ENCODE results near the gene SFXN4.

SFXN4 gene, protein sequence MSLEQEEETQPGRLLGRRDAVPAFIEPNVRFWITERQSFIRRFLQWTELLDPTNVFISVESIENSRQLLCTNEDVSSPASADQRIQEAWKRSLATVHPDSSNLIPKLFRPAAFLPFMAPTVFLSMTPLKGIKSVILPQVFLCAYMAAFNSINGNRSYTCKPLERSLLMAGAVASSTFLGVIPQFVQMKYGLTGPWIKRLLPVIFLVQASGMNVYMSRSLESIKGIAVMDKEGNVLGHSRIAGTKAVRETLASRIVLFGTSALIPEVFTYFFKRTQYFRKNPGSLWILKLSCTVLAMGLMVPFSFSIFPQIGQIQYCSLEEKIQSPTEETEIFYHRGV
- 6.9 to 22.8 (median 9.5) reads per million in 4 experiments for total RNA-seq

DNA sequence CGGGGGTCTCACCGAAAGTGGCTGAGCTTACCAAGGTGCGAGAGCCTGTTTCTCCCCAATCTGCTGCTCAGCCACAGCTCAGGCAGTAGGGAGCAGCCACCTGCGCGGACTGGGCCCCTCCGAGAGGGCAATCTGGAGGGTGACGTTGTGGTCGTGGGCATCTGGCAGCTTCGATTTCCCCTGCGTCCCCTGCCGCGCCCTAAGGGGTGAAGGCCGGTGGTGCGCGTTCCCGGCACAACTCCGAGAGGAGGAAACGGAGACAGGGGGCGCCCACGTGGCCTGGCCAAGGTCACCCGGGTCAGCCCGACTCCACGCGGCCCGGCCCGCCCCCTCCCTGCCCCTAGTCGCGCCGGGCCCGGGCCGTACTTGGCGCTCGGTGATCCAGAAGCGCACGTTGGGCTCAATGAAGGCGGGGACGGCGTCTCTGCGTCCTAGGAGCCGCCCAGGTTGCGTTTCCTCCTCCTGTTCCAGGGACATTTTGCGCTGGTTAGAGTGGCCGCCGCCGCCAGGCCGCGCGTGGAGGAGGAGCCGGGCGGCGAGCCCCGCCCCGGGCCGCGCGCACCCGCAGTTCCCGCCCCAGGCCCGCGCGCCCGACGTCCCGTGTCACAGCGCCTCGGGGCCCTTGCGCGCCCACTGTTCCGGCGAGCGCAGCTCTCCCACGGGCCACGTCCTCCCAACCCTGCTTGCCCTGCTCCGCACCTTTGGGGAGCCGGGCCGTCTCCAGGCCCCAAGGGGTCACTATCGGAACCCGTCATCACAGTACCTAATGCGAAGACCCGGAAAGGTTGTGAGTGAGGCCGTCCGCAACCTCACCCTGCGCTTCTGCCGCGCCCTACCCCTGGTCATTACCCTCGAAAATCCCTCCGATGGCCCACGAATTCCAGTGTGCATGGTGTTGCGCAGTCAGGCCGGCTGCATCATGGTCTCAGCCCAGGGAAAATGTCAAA lies at the start of gene SFXN4:
TSS of gene SFXN4 (minus strand) at position 544 of the 947 bp plus-strand sequence. CDS start at position 477, 67 bp downstream.
- peak; percentile 59 for DNase-seq

DNA sequence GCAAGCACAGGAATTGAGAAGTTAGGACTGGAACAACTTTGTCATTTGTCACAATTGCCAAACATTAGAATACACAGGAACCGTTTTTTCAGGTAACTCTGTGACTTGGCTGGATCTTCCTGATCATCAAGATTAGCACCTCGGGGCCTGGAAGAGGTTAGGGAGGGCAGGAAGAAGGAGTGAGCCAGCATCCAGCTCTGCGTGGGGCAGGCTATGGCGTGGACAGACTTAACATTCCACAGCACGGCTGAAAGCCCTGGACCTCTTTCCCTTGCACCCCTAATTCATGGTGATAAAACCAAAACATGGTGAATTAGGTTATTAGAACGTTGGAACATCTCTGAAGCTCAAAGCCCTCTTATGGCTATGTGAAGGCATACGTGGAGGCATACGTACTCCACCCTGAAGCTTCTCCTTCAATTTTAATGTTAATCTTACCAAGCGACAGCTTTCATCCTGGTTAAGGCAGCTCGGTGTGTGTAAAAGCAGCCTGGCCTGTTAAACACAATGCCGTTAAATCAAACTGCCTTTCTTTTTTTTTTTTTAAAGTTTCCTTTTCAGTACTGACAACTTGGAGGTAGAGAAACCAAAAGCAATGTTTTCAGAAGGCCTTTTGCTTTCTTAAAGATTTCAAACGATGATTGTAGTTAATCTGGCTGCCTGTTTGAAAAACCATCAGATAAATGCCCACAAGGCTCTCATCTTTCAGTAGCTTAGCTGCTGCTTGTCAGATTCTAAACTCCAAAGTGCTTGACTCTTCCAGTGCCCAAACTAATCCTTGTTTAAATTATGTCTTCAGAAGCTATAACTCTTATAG lies 46.3 kb upstream of the SFXN4 start:
- no peak for DNase-seq

DNA sequence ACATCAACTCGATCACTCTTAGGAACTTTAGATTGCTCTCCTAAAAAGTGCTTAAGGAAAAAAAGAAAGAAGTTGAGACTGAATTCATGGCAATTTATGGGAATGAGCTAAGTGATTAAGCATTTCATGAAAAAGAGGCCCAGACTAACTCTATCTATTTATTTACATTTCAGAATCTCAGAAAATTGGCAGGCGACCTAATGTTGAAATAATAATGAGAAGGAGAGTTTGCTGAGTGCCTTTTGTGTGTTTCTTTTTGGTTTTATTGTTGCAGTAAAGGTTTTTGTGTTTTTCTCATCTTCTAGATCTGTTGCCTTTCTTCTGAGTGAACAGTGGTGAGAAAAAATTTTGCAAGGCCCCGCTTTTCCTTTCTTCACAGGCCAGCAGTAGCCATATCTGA lies 45.7 kb upstream of the SFXN4 start:
- no peak for DNase-seq

DNA sequence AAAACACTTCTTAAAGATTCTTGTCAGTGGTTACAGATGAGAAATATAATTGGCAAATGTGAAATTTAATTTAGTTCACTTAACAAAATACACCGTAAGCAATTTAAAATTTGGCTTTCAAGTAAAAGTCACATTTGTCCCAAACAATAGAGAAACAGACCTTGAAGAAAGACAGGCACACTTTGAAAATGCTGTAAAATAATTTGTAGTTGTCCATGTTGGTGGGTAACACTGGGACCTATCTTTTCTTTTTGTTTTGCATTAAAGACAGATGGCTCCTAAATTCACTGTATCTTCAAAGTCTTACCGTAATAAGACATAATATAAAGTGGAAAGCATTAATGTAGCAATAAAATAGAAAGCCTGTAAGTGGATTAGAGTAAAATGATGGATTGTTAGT lies 45.1 kb upstream of the SFXN4 start:
- no peak for DNase-seq

DNA sequence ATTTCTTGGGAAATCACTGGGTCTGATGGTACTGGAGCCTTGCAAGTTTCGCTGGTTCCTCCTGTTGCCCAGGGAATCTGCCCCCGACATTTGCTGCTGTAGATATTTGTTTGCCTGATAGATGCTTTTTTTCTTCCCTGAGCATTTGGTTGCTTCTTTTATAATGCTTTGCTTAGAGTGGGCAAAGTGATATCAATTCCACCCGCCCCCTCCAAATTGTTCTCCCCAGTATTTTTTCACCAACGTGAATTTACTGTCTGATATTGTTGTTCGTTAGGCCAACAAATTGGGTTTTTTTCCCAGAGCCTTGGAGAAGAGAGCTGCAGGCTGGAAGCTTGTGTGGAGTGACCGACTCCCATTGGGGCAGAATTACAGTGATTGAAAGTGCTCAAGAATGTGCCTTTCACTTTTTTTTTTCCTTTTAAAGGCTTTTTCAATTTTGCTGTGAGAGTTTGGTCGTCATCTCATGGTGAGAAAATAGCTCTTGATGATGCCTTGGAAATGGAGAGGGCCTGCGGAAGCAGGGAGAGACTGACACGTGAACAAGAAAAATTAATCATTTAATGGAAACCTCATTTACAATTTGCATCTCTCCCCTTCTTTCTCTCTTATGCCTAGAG lies 44.3 kb upstream of the SFXN4 start:
- no peak for DNase-seq

DNA sequence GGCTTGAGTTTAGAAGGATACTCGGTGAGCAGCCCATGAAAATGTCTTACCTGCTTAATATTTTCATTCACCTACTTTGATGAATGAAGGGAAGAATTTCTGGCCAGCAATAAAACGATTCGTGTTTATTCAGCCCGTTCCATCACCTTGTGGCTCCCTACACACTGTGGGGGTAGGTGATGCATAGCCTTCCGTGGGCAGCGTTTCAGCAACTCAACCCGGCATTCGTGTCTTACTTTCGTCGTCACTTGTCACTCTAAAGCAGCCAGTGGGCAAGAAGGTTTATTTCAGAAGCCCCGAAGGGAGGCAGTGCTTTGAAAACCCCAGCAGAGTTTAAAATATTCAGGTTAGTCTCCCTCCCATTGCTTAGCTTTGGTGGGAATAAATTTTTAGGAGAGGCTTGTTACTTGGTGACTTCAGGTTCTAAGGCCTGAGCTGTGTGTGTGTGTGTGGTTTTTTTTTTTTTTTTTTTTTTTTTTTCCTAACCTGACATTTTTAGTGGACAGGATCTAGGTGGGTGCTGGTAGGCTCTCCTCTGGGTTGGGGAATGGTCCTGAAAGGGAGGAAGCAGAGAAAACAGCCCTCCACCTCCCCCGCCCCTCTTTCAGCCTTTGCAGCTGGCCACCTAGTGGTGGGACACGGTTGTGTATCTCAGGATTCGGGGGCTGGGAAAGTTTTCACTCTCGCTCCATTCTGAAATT lies 43.7 kb upstream of the SFXN4 start:
- peak; percentile 37 for DNase-seq

DNA sequence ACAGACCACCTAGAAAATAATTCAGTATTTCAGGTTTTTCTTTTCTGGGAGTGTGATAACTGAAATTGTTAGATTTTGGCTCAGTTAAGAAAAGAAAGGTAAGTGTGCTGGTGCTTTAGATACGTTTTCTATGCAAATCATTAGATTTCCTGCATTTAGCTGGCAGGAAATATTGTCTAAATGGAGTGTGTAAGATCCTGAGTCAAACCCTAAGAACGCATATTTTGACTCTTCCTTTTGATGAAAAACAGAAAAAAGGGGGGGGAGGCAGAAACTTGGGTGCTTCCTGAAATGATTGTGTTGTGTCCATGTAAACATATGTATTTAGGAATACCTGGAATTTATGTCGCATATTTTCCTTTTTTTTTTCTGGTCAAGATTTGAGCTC lies 43.0 kb upstream of the SFXN4 start:
- no peak for DNase-seq

DNA sequence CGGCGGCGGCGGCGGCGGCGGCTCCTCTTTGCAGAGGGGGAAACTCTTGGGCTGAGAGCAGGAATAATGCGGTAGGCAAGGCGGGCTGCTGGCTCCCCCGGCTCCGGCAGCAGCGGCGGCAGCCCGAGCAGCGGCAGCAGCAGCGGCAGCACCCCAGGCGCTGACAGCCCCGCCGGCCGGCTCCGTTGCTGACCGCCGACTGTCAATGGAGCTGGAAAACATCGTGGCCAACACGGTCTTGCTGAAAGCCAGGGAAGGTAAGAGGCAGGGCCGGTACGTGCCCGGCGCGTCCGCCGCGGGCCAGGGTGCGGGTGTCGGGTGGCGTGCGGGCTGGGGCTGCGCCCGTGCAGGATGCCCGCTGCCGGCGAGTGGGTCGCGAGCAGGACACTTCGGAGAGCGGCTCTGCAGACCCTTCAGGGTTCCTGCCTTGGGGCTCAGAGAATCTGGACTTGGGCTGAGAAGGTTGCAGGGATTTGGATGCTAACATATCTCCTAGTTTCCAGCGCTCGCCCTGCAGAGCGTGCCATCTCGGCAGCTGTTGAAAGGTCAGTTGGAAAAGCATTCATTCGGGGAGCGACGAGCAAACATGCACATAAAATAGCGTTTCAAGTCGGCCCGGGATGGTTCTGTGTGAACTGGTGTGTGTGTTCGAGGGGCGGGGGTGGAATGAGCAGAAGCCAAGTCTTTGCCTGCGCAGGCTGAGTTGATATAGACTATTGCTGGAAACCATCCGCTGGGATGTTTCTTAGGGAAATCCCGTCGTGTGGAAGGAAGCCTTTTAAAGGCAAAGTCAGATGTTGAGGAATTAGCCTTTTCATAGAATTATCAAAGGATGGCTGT lies 42.4 kb upstream of the SFXN4 start:
- DNase-seq = peak; percentile 22

DNA sequence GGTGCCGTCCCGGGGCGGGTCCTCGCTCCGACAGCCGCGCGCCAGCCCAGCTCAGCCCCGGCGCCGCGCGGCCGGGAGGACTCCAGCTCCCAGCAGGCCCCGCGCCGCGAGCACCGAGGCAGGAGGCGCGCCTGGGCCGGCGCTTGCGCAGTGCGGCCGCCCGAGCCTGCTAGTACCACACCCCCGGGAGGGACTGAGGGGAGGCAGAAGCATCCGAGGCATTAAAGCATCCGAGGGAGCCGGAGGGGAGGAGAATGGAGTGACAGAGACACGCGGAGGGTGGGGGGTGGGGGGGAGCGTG lies 41.8 kb upstream of the SFXN4 start, which contains the start of gene GRK5:
TSS of gene GRK5 (plus strand) at position 206 of the 301 bp plus-strand sequence. CDS start 347 bp downstream, outside the sequence.
- peak; percentile 94 for DNase-seq

DNA sequence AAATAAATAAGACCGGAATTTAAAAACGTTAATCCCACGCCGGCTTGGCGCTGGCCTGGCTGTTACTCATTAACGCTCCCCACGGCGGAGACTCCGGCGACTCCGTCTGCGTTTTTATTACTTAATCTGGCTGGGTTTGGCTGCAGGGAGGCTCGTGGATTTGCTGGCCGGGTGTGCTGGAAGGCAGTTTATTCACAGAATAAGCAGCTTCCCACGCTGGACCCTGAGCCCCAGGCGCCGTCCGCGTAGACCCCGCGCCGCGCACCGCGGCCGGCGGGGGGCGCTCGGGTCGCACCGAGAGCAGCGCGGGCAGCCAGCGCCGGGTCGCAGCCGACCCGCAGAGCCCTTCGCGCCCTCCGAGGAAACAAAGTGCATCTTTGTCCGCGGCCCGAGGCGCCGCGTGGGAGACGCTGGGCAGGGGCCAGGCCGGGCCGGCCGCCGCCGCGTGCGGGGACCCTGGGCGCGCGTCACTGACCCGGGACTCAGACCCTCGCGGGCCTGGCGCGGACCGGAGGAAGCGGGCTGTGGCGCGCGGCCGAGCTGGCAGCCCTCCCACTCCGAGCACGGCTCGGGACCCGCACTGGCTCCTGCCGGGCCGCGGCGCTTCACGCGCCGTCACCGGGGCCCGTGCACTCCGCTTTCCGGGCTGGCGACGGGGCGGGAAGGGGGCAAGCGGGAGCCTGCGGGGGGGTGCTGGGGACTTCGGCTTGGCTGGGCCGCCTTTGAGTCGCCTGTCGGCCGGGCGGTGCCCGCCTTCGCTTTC lies 41.3 kb upstream of the SFXN4 start:
- DNase-seq = peak; percentile 56

DNA sequence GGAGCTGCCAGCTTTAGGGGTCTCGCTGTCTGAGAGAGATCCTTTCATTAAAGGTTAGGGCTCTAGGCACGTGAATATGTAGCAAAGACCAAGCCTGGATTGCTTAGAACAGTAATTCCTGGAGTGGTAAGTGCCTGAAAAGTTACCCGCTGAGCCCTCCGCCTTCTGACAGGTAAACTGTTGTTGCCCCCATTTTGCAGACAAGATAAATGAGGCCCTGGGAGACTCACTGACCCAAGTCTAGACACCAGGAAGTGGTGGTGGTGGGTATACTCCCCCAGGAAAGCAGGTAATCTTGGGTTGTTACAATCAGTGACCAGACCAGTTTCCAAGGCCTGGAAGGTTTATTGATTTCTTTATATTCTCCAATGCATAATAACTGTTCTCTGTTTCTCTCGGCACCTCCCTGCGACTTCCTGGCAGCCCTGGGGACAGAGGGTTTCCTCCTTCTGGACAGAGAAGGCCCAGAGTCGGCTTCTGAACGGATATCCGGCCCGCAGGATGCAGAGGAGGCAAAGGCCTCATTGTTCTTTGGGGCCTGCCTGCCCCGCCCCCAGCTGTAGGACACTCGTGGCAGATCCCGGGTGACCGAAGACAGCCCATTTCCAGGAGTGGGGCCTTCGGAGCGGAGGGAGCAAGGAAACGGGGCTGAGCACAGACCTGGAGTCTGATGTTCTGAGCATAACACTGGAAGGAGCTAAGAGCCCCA lies 40.5 kb upstream of the SFXN4 start:
- DNase-seq = peak; percentile 30

DNA sequence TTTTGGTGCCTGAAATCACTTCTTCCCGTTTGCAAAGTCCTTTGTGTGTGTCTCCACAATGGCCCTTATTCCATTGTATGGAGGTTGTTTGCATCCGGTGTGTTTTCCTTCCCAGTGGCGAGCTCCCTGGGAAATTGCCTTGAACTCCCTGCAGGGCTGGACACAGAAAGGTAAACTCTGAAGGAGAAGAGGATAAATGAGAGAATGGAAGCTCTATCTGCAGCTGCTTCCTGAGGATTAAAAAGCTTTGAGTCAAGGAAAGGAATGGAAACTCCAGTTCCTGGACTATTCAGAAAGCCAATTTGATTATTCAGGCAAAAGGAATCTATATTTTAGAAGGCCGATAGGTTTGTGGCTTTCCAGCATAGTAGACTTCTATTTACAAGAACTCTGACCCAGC lies 37.5 kb upstream of the SFXN4 start:
- DNase-seq = no peak

DNA sequence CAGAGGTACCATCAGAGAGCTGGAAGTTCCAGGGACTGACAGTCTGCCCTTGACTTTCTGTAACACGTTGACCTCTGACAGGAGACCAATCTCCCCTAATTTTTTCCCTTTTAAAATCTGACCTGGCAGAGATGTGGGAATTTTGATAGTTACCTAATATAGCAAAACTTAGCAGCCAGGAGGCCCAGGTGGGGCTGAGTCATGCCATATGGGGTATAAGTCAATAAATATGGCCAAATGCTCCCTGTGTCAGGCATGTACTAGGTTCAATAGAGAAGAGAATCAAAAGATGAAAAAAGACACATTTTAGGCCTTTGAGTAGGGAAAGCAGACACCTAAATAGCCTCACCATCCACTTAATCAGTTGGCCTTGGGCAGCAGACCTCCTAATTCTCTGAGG lies 35.7 kb upstream of the SFXN4 start:
- DNase-seq = no peak

DNA sequence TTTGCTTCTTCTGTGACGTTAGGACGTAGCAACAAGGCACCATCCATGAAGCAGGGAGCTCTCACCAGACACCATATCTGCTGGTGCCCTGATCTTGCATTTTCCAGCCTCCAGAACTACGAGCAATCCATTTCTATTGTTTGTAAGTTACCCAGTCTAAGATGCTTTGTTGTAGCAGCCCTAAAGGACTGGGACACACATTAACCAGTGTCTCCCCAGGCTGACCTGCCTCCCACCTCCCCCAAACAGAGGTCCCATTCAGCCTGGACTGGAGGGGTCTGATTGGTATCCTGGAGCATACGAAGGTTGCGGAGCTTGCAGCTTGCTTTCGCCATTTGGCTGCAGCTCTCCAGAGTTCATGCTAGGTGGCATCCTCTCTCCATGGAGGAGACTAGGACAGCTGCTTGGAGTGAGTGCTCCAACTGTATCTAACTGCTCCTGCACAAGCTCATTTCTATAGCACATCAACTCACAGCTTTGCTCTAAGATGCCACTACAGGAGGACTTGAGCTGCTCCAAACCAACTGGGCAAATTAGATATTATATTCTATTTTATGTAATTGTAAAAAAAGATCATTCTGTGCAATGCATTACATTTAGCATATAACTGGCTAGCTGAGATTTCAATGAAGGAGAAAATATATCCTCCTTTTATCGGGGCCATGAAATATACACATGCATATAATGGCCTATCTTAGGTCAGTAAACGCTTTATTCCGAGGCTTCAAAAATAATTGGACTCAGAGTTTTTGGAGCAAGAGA lies 33.9 kb upstream of the SFXN4 start:
- DNase-seq = peak; percentile 18

DNA sequence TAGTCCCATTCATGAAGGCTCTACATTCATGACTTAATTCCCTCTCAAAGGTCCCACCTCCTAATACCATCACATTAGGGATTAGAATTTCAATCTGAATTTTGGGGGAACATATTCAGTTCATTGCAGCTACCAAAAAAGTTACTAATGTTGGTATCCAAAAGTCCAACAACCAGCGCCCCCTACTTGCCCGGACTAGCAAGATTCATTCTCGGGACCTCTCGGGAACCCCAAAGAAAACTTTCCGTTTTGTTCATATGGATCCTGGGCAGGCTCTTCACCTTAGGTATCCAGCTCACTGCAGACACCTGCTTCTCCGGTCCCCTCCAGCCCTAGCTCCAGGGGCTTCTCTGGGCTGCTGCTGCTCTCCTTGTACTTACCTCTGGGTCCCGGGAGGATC lies 32.9 kb upstream of the SFXN4 start:
- no peak for DNase-seq

DNA sequence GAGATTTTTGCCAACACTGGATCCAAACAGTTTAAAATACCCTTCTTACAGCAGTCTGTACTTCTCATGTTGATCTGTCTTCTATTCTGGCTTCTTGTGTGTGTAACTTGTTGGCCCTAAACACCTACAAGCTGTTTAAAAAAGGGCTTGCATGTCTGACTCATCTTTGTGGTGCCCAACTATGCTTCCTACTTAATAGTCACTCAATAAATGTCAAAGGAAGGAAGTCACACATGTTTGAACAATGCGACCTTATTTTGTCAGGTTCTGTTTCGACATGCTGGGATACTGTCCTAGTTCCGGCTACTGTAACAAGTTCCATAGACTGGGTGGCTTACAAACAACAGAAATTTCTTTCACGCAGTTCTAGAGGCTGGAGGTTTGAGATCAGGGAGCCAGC lies 32.4 kb upstream of the SFXN4 start:
- no peak for DNase-seq

DNA sequence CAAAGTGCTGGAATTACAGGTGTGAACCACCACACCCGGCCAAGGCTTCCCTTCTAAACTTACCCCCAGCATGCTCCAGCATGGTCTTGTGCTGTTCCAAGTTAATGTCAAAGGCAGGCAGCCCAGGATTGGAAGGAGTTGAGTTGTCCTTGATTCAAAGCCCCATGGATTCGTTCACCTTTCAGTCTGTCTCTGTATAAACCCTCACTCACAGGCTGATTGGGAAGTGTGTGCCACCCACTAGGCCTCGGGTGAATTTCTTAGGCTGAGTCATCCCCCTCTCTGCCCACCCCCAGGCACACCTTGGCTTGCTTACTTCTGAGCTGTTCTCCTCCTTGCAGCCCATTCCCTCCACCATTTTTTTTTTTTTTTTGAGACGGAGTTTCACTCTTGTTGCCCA lies 26.4 kb upstream of the SFXN4 start:
- no peak for DNase-seq

DNA sequence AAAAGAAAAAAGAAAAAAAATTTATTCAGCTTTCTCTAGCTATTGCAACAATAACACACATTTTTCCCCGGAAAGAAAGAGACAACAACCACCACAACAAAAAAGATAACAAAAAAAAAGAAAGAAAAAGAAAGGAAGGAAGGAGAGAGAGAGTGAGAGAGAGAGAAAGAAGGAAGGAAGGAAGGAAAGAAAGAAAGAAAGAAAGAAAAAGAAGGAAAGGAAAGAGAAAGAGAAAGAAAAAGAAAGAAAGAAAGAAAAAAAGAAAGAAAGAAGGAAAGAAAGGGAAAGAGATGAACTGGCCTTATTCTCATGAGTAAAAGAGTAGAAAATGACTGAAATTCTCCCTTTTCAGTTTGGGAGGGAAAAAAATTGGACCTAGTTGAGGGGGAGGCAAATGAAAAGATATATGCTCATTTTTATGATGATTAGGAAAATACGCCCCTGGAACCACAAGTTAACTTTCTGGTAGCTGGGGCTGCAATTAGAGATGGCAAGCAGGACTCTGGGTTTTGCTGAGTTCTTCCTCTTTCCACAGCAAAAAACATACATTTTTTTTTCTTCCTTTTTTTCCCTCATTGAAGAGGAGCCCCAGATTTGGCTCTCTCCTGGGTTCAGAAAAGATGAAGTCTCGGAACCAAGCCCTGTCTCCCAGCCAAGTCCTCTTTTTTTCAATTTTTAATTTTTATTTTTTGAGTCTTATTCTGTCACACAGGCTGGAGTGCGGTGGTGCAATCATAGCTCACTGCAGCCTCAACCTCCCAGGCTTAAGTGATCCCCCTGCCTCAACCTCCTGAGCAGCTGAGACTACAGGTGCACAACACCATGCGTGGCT lies 25.7 kb upstream of the SFXN4 start:
- no peak for DNase-seq

Measured in effector CD8-positive, alpha-beta T cell (primary cell).